Brain microvascular endothelial cell (primary cell): ENCODE data around the gene SLC16A3.

Experiments
- DNase-seq: peaks from one replicate; pipeline ENCODE4 v3.0.0-alpha.2; 2020
- H3K27ac ChIP-seq: fragments of 250-450 bp; sonication (Bioruptor Pico); 2 replicates; pipeline ENCODE4 v1.5.1; 2020; ENCODE audit warnings: mild to moderate bottlenecking, moderate library complexity
- H3K27me3 ChIP-seq: fragments of 250-450 bp; sonication (Bioruptor Pico); replicated peaks from 2 replicates; pipeline ENCODE4 v1.5.1; 2020; ENCODE audit warnings: mild to moderate bottlenecking
- H3K36me3 ChIP-seq: fragments of 250-450 bp; sonication (Bioruptor Pico); replicated peaks from 2 replicates; pipeline ENCODE4 v1.5.1; 2020; ENCODE audit warnings: mild to moderate bottlenecking
- H3K4me3 ChIP-seq: 2 replicates; pipeline ENCODE4 v1.5.1; 2011; ENCODE audit warnings: low read depth, mild to moderate bottlenecking, control low read depth, low read length, moderate library complexity
- CTCF ChIP-seq: IDR thresholded peaks from 2 replicates; pipeline ENCODE4 v1.5.1; 2011; ENCODE audit warnings: low read depth, mild to moderate bottlenecking, moderate library complexity, low read length, control low read depth, inconsistent platforms; ENCODE audit errors: missing control alignments
- in situ Hi-C: cut with HindIII; loops from 2 replicates; pipeline ENCODE4 v1.10.0; 2017; ENCODE audit warnings: low sequenced_read_pairs, low pct_ligation_motif_present

SLC16A3 gene

DNA sequence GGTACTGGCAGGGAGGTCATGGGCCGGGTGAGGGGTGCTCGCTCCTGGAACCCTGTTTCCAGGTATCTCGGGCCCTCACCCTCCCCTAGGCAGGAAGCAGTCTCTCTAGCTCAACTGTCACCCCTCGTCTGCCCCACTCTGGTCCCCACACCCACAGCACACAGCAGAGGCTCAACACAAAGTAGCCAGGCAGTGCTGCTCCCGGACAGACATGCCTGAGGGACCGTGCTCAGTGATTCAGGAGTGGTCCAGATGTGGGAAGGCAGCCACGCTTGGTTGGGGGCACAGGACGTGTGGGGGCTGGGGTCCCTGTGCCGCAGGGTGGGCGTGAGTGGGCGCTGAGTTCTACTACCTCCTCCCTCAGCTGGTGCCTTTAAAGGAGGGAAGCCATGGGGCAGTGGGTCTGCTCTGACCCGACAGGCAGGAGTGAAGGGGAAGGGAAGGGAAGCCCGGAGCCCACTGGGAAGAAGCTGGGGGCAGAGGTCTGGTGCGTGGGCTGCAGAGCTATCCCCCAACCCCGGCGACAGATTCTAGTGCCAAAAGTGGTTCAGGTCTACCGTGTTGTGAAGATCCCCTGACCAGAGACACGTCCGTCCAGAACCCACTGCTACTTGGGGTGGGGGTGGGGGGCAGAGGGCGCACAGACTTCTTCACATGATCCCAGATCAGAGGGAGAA lies 11.8 kb downstream of the SLC16A3 start:
- Histone ChIP-seq H3K4me3 (no peak overlapping the region), H3K27me3 (no peaks in the 10 kb centered on the region), H3K36me3 (peaks cover 71% of the 10 kb centered on the region), H3K27ac (no peak overlapping the region)
- no peak for TF ChIP-seq CTCF
- DNase-seq, result no peak
- in situ Hi-C loops, result no loop called here

- H3K27me3 ChIP-seq, result no peaks in the 10 kb centered on the region
- peaks cover 73% of the 10 kb centered on the region for H3K36me3 ChIP-seq
- peak overlapping the region; percentile 38 for H3K27ac ChIP-seq
- in situ Hi-C loops, result no loop called here
- H3K4me3 ChIP-seq, result no peak overlapping the region
- TF ChIP-seq CTCF, result no peak
- no peak for DNase-seq
Observed at GRCh38 chr17:82241183-82241925, 12.5 kb downstream of the SLC16A3 start.

GRCh38 chr17:82241926-82242697 lies 13.3 kb downstream of the SLC16A3 start:
- Histone ChIP-seq H3K4me3 (no peak overlapping the region), H3K27me3 (no peaks in the 10 kb centered on the region), H3K36me3 (peaks cover 73% of the 10 kb centered on the region), H3K27ac (peak overlapping the region; percentile 24)
- in situ Hi-C loops, result no loop called here
- no peak for TF ChIP-seq CTCF
- no peak for DNase-seq

- no peak overlapping the region for H3K4me3 ChIP-seq
- TF ChIP-seq CTCF, result no peak
- H3K27me3 ChIP-seq, result no peaks in the 10 kb centered on the region
- H3K36me3 ChIP-seq, result peaks cover 73% of the 10 kb centered on the region
- no peak for DNase-seq
- in situ Hi-C loops, result no loop called here
- no peak overlapping the region for H3K27ac ChIP-seq
Observed at GRCh38 chr17:82242698-82242976, 13.8 kb downstream of the SLC16A3 start.

GRCh38 chr17:82242977-82243647 lies 14.3 kb downstream of the SLC16A3 start:
- in situ Hi-C loops, result no loop called here
- TF ChIP-seq CTCF, result no peak
- peak; percentile 53 for DNase-seq
- Histone ChIP-seq H3K4me3 (no peak overlapping the region), H3K36me3 (peaks cover 73% of the 10 kb centered on the region), H3K27me3 (no peaks in the 10 kb centered on the region), H3K27ac (no peak overlapping the region)
